HepG2 (cell line): ENCODE measurements around the gene CDH13. TPM values are rescaled to one million over a fixed set of nuclear protein-coding genes. Genes with fewer than 3 reads are reported as not detected.

Experiments used
- ATAC-seq: fragments of 200-7000 bp; cut with Tn5 transposase; 3 replicates; pipeline ENCODE4 v1.9.1; 2020; ENCODE audit warnings: mild to moderate bottlenecking, moderate library complexity
- BruUV-seq: library from RNA; stranded (reverse); fragments of 400-500 nt; replicated peaks from 2 replicates; lab custom pipeline; 2021; lab: Mats Ljungman, UMichigan
- CTCF ChIA-PET: fragments of 300-600 bp; formaldehyde crosslinking; extraction: SDS; loops from one replicate; lab custom pipeline; 2021; ENCODE audit warnings: low total read pairs, inconsistent platforms, low intra/inter-chr PET ratio; lab: Yijun Ruan, JAX
- POLR2A ChIA-PET: fragments of 350-600 bp; sonication (Branson Sonifier 250); formaldehyde crosslinking; loops from one replicate; lab custom pipeline; 2020; ENCODE audit warnings: antibody characterized with exemption, inconsistent platforms; lab: Yijun Ruan, JAX
- DNase-seq: peaks from one replicate; pipeline ENCODE4 v3.0.0-alpha.2; 2015; ENCODE audit warnings: low spot score
- FAIRE-seq: peaks from 3 replicates; lab custom pipeline; 2011; peaks lifted over from hg19 to GRCh38; lab: Jason Lieb, UNC
- H2AFZ ChIP-seq: one replicate; pipeline ENCODE4 v1.6.1; 2011; ENCODE audit warnings: low read length, inconsistent platforms
- H3K27ac ChIP-seq: fragments of 300-600 bp; 3 replicates; pipeline ENCODE4 v1.8.0; 2011; ENCODE audit warnings: mixed run types, mild to moderate bottlenecking, mixed read lengths, low read length, inconsistent platforms; ENCODE audit not compliant: insufficient read depth; ENCODE audit errors: extremely low read length
- H3K27me3 ChIP-seq, 2 experiments: fragments of 200-600 bp in 1 of 2; 2 replicates in 1 of 2; 3 replicates in 1 of 2; pipeline versions ENCODE4 v1.6.0 to v1.8.0; 2011; ENCODE audit warnings: low read length in 2 of 2, mild to moderate bottlenecking in 2 of 2, moderate library complexity in 2 of 2, inconsistent platforms in 1 of 2; ENCODE audit not compliant: insufficient read depth in 2 of 2, control insufficient read depth in 1 of 2
- H3K36me3 ChIP-seq, 2 experiments: fragments of 200-600 bp in 1 of 2; replicated peaks in 1 of 2; 2 replicates in 1 of 2; 3 replicates in 1 of 2; pipeline versions ENCODE4 v1.5.1 to v1.8.0; 2011; ENCODE audit warnings: low read length in 2 of 2, inconsistent platforms in 1 of 2; ENCODE audit not compliant: insufficient read depth in 2 of 2, control insufficient read depth in 1 of 2
- H3K4me1 ChIP-seq: 2 replicates; pipeline ENCODE4 v1.5.1; 2012; ENCODE audit warnings: low read length, inconsistent platforms; ENCODE audit not compliant: insufficient read depth
- H3K4me2 ChIP-seq: 2 replicates; pipeline ENCODE4 v1.6.0; 2011; ENCODE audit warnings: low read depth, low read length, inconsistent platforms
- H3K4me3 ChIP-seq, 3 experiments: fragments of 200-600 bp in 1 of 3; sonication (generic), shearing (Covaris generic) in 1 of 3; replicated peaks in 1 of 3; 2 replicates each; pipeline ENCODE4 v1.5.1; 2011 to 2016; ENCODE audit warnings: low read length in 3 of 3, inconsistent platforms in 2 of 3, low read depth in 2 of 3, mild to moderate bottlenecking in 2 of 3, control low read depth in 1 of 3, mixed read lengths in 1 of 3; ENCODE audit not compliant: insufficient read depth in 1 of 3
- H3K79me2 ChIP-seq: one replicate; pipeline ENCODE4 v1.6.1; 2011; ENCODE audit warnings: low read length, inconsistent platforms; ENCODE audit not compliant: insufficient read depth
- H3K9ac ChIP-seq: 2 replicates; pipeline ENCODE4 v1.6.0; 2011; ENCODE audit warnings: mild to moderate bottlenecking, low read depth, low read length, inconsistent platforms; ENCODE audit not compliant: insufficient read depth
- H3K9me3 ChIP-seq: 2 replicates; pipeline ENCODE4 v1.5.1; 2012; ENCODE audit warnings: mild to moderate bottlenecking, low read length
- H4K20me1 ChIP-seq: 2 replicates; pipeline ENCODE4 v1.6.0; 2011; ENCODE audit warnings: inconsistent platforms, mild to moderate bottlenecking, low read length, moderate library complexity; ENCODE audit not compliant: insufficient read depth
- CENPBD1 ChIP-seq: sonication (generic); formaldehyde crosslinking; IDR thresholded peaks from 2 replicates; pipeline ENCODE4 v1.8.0; 2022; ENCODE audit warnings: missing genetic modification reagents, low read depth, mild to moderate bottlenecking, borderline replicate concordance
- DDIT3 ChIP-seq: sonication (generic); formaldehyde crosslinking; IDR thresholded peaks from 2 replicates; pipeline ENCODE4 v1.4.0; 2020; ENCODE audit warnings: mild to moderate bottlenecking, missing genetic modification reagents
- GLMP ChIP-seq: sonication (generic); formaldehyde crosslinking; IDR thresholded peaks from 2 replicates; pipeline ENCODE4 v1.9.0; 2021; ENCODE audit warnings: missing genetic modification reagents, mild to moderate bottlenecking, borderline replicate concordance
- IRF9 ChIP-seq: sonication (generic); formaldehyde crosslinking; IDR thresholded peaks from 2 replicates; pipeline ENCODE4 v1.8.0; 2022; ENCODE audit warnings: missing genetic modification reagents, mild to moderate bottlenecking, borderline replicate concordance
- MEIS2 ChIP-seq: sonication (generic); formaldehyde crosslinking; IDR thresholded peaks from 2 replicates; pipeline ENCODE4 v1.9.0; 2021; ENCODE audit warnings: mild to moderate bottlenecking, missing genetic modification reagents
- MLLT10 ChIP-seq: sonication (generic); formaldehyde crosslinking; IDR thresholded peaks from 2 replicates; pipeline ENCODE4 v1.4.0; 2020; ENCODE audit warnings: missing genetic modification reagents
- MXD3 ChIP-seq: IDR thresholded peaks from 2 replicates; pipeline ENCODE4 v1.6.1; 2016; ENCODE audit warnings: mild to moderate bottlenecking, missing biosample characterization, missing genetic modification reagents
- NCOA1 ChIP-seq: sonication (generic); formaldehyde crosslinking; IDR thresholded peaks from 2 replicates; pipeline ENCODE4 v1.9.0; 2021; ENCODE audit warnings: missing genetic modification reagents
- SMAD1 ChIP-seq: sonication (generic); formaldehyde crosslinking; IDR thresholded peaks from 2 replicates; pipeline ENCODE4 v1.4.0; 2020; ENCODE audit warnings: missing genetic modification reagents, low read depth, mild to moderate bottlenecking, borderline replicate concordance
- SOX5 ChIP-seq: IDR thresholded peaks from 2 replicates; pipeline ENCODE4 v1.6.1; 2016; ENCODE audit warnings: borderline replicate concordance
- SRF ChIP-seq: IDR thresholded peaks from 2 replicates; pipeline ENCODE4 v1.6.1; 2011; ENCODE audit warnings: mild to moderate bottlenecking, low read depth, low read length, moderate library complexity
- SRY ChIP-seq: sonication (generic); formaldehyde crosslinking; IDR thresholded peaks from 2 replicates; pipeline ENCODE4 v1.8.0; 2022; ENCODE audit warnings: mild to moderate bottlenecking, missing genetic modification reagents
- TRAFD1 ChIP-seq: sonication (generic); formaldehyde crosslinking; IDR thresholded peaks from 2 replicates; pipeline ENCODE4 v1.5.1; 2020; ENCODE audit warnings: missing genetic modification reagents, mild to moderate bottlenecking, borderline replicate concordance
- ZBTB37 ChIP-seq: sonication (generic); formaldehyde crosslinking; IDR thresholded peaks from 2 replicates; pipeline ENCODE4 v1.4.0; 2020; ENCODE audit warnings: mild to moderate bottlenecking, missing genetic modification reagents
- ZNF121 ChIP-seq: sonication (generic); formaldehyde crosslinking; IDR thresholded peaks from 2 replicates; pipeline ENCODE4 v1.5.0; 2020; ENCODE audit warnings: mild to moderate bottlenecking, missing genetic modification reagents
- ZNF282 ChIP-seq: fragments of 450-650 bp; IDR thresholded peaks from 2 replicates; pipeline ENCODE4 v1.6.1; 2018; ENCODE audit not compliant: partially characterized antibody
- ZSCAN30 ChIP-seq: sonication (generic); formaldehyde crosslinking; IDR thresholded peaks from 2 replicates; pipeline ENCODE4 v1.5.0; 2020; ENCODE audit warnings: mild to moderate bottlenecking, missing genetic modification reagents
- WGBS: methylation state at CpG from one replicate; pipeline ENCODE4 v1.1.6; 2017; ENCODE audit warnings: low lambda C conversion rate; 5-methylcytosine and 5-hydroxymethylcytosine counted together
- in situ Hi-C: cut with HindIII; loops from 2 replicates; pipeline ENCODE4 v1.10.0; 2017; ENCODE audit warnings: low pct_unique_long_range_greater_than_20kb; ENCODE audit not compliant: extremely low pct_ligation_motif_present
- intact Hi-C: fragments of 100-400 bp; cut with micrococcal nuclease; formaldehyde crosslinking; loops from one replicate; pipeline ENCODE4 v1.10.0; 2022; ENCODE audit not compliant: unreplicated experiment
- polyA plus RNA-seq, 8 experiments: library from polyadenylated mRNA; depleted of rRNA in 3 of 8; stranded (reverse) in 7 of 8; unstranded in 1 of 8; fragments of >200 nt; fragmentation: Illumina TruSeq in 4 of 8; extraction: Trizol in 4 of 8; gene quantifications; 2 replicates each; pipeline versions ENCODE4 v1.2.1 to v1.2.3, GENCODE V29; 2011 to 2016; ENCODE audit warnings: low read depth in 4 of 8, missing spikeins in 1 of 8, mixed read lengths in 1 of 8; ENCODE audit not compliant: insufficient read depth in 1 of 8
- total RNA-seq, 5 experiments: library from RNA; depleted of rRNA; stranded (reverse); fragments of >200 nt; fragmentation: Illumina TruSeq; extraction: Trizol; gene quantifications; 2 replicates each; pipeline ENCODE4 v1.2.3, GENCODE V29; 2016; ENCODE audit warnings: low read depth in 1 of 5

The CDH13 gene
- total and polyA plus RNA-seq, 2 of the 13 experiments (the other 11 are each of a cell fraction or from before 2014, with no cell fraction given) = not detected

- DNase-seq = no peak
- Histone ChIP-seq H4K20me1 (no peaks in the 10 kb centered on the region), H3K27me3 (0 out of 5 replicates have a peak, but pooled peaks cover 0 to 3% of the 10 kb centered on the region in 2 experiments), H3K27ac (no peak overlapping the region), H3K4me3 (no peak overlapping the region), H2AFZ (no peak overlapping the region), H3K36me3 (no peaks in the 10 kb centered on the region), H3K4me1 (no peaks in the 10 kb centered on the region), H3K4me2 (no peak overlapping the region), H3K9ac (no peak overlapping the region), H3K9me3 (0 out of 2 replicates have a peak, but pooled peaks cover 5% of the 10 kb centered on the region), H3K79me2 (no peaks in the 10 kb centered on the region)
- intact Hi-C loops (no loop called here), in situ Hi-C loops (no loop called here)
- BruUV-seq = no TSS peak
- no peak for ATAC-seq
- ChIA-PET CTCF (no interaction called here), POLR2A (no interaction called here)
- 34% methylated on average over 8 of the region's 8 CpGs for WGBS
- no peak for FAIRE-seq
- no peak for TF ChIP-seq SRF
- no peak for TF ChIP-seq ZSCAN30 (CRISPR knock-in tag)
- TF ChIP-seq MXD3 (CRISPR knock-in tag) = no peak
- TF ChIP-seq TRAFD1 (CRISPR knock-in tag) = no peak
- TF ChIP-seq DDIT3 (CRISPR knock-in tag) = no peak
- no peak for TF ChIP-seq IRF9 (CRISPR knock-in tag)
- no peak for TF ChIP-seq MEIS2 (CRISPR knock-in tag)
- no peak for TF ChIP-seq MLLT10 (CRISPR knock-in tag)
- TF ChIP-seq SMAD1 (CRISPR knock-in tag) = no peak
- TF ChIP-seq ZNF282 = no peak
- TF ChIP-seq ZBTB37 (CRISPR knock-in tag) = no peak
- no peak for TF ChIP-seq GLMP
- no peak for TF ChIP-seq SOX5
- TF ChIP-seq SRY (CRISPR knock-in tag) = no peak
- no peak for TF ChIP-seq CENPBD1
- TF ChIP-seq ZNF121 = no peak
- TF ChIP-seq NCOA1 (CRISPR knock-in tag) = no peak
Observed at GRCh38 chr16:82605076-82605475, 21.7 kb upstream of the CDH13 start.
